ENCODE data around the gene NDST3.

NDST3 gene

GRCh38 chr4:118081434-118081833 is 47.1 kb downstream of the NDST3 start:
- no peak for DNase-seq (ENCODE audit: low spot score)

- DNase-seq (ENCODE audit: low spot score) = no peak
Measured at GRCh38 chr4:118082182-118082581, 47.9 kb downstream of the NDST3 start.

- DNase-seq (ENCODE audit: low spot score) = no peak
Measured at GRCh38 chr4:118085700-118086099, 51.4 kb downstream of the NDST3 start.

GRCh38 chr4:118086344-118086743 is 52.1 kb downstream of the NDST3 start:
- no peak for DNase-seq (ENCODE audit: low spot score)

GRCh38 chr4:118087366-118087765 is 53.1 kb downstream of the NDST3 start:
- no peak for DNase-seq (ENCODE audit: low spot score)

GRCh38 chr4:118099106-118099505 is 64.8 kb downstream of the NDST3 start:
- no peak for DNase-seq (ENCODE audit: low spot score)

GRCh38 chr4:118102195-118102594 is 67.9 kb downstream of the NDST3 start:
- no peak for DNase-seq (ENCODE audit: low spot score)

GRCh38 chr4:118112117-118113046 is 78.1 kb downstream of the NDST3 start:
- no peak for DNase-seq (ENCODE audit: low spot score)

GRCh38 chr4:118113220-118113619 is 78.9 kb downstream of the NDST3 start:
- DNase-seq (ENCODE audit: low spot score) = no peak

- no peak for DNase-seq (ENCODE audit: low spot score)
Measured at GRCh38 chr4:118114720-118115119, 80.4 kb downstream of the NDST3 start.

GRCh38 chr4:118120120-118120760 is 86.0 kb downstream of the NDST3 start:
- DNase-seq (ENCODE audit: low spot score) = no peak

GRCh38 chr4:118124997-118125396 is 90.7 kb downstream of the NDST3 start:
- no peak for DNase-seq (ENCODE audit: low spot score)

- no peak for DNase-seq (ENCODE audit: low spot score)
Measured at GRCh38 chr4:118139241-118139640, 105.0 kb downstream of the NDST3 start.

- no peak for DNase-seq (ENCODE audit: low spot score)
Measured at GRCh38 chr4:118141240-118141639, 107.0 kb downstream of the NDST3 start.

GRCh38 chr4:118154649-118155048 is 120.4 kb downstream of the NDST3 start:
- no peak for DNase-seq (ENCODE audit: low spot score)

- DNase-seq (ENCODE audit: low spot score) = no peak
Measured at GRCh38 chr4:118155516-118155915, 121.2 kb downstream of the NDST3 start.

GRCh38 chr4:118158763-118159375 is 124.6 kb downstream of the NDST3 start:
- DNase-seq (ENCODE audit: low spot score) = no peak

GRCh38 chr4:118167306-118167705 is 133.0 kb downstream of the NDST3 start:
- no peak for DNase-seq (ENCODE audit: low spot score)

GRCh38 chr4:118171381-118171780 is 137.1 kb downstream of the NDST3 start:
- no peak for DNase-seq (ENCODE audit: low spot score)

- no peak for DNase-seq (ENCODE audit: low spot score)
Measured at GRCh38 chr4:118173126-118173525, 138.8 kb downstream of the NDST3 start.

GRCh38 chr4:118173956-118174725 is 139.9 kb downstream of the NDST3 start:
- no peak for DNase-seq (ENCODE audit: low spot score)

GRCh38 chr4:118175506-118175905 is 141.2 kb downstream of the NDST3 start:
- no peak for DNase-seq (ENCODE audit: low spot score)

Data from germinal center (tissue), 1 donor.